AG20443 (cell line): ENCODE data around the gene SLC13A2.

Source experiments
- DNase-seq: peaks from one replicate; pipeline ENCODE4 v3.0.0; 2012; ENCODE audit warnings: low spot score, mixed read lengths

Gene SLC13A2

DNA sequence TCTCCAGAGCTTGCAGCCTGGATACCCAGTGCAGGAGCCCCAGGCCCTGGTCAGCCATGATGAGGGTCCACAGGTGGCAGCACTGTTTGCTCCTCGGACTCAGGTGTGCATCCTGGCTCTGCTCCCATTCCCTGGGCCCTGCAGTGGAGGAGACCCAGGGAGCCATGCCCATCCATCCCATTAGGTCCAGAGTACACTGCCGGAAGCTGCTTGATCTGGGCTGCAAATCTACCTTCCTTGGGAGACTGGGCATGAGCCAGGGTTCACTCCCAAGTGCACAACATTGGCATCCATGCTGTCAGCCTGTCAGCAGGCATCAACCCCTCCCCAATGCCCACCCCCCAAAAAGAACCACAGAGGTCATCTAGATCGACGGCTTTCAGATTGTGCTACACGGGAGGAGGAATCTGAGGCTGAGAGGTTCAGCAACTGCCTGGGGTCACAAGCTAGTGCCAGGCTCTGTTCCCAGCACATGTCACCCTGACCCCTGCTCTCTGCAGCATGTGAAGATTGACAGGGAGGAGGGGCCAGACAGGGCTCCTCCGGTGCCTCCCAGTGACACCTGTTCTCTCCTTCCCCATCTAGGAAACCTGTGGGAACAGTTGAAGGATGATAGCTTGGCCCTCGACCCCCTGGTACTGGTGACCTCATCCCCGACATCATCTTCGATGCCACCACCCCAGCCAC, 63.2 kb downstream of the SLC13A2 start:
- no peak for DNase-seq

DNA sequence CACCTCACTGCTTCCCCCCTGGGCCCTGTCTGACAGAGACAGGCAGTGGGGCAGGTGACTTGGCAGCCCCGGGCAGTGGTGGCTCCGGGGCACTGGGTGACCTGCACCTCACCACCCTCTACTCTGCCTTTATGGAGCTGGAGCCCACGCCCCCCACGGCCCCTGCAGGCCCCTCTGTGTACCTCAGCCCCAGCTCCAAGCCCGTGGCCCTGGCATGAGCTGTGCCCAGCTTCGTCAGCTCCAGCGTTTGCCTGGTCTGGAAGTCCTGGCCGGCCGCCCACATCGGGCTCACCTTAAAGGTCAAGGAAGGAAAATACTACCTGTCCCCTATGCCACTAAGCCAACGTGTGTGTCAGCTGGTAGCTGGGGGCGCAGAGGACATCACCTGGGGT, 63.8 kb downstream of the SLC13A2 start:
- DNase-seq = no peak

DNA sequence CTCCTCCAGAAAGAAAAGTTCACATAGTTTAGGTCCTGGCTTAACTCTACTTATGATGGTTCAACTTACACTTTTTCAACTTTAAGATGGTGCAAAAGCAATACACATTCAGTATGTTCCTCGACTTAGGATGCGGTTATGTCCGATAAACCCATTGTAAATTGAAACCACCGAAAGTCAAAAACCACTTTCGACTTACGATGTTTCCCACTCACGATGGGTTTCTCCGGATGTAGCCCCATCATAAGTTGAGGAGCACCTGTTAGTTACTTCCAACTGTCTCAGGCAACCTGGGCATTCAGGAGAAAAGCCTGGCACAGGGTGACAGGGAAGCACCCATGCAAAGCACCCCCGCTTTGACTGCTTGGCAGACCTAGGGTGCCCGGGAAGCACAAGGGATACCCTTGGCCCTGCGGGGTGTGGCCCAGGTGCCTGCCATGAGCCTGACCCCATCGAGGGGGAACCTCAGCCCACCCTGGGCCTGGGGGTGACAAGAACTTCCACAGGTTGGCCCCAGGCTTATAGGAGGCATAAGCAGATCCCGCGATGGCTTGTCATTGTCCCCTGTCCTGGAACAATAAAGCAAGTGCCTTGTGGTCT, 65.0 kb downstream of the SLC13A2 start:
- no peak for DNase-seq

DNA sequence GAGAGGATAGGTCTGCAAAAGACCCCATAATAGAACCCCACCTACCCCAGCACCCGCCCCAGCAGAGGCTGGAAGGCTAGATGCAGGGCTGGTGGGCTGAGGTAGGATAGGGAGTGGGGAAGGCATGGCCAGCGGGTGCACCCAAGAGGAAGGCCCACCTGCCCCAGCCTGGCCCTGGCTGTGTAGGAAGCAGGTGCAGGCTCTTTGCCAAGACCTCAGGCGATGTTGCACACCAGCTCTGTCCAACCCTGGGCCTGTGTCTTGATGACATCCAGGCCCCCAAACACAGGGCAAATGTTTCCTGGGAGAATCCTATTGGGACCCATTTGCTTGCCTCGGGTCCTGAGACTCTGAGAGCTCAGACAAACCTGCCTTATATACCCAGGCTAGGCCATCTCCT, 66.8 kb downstream of the SLC13A2 start:
- DNase-seq = no peak

DNA sequence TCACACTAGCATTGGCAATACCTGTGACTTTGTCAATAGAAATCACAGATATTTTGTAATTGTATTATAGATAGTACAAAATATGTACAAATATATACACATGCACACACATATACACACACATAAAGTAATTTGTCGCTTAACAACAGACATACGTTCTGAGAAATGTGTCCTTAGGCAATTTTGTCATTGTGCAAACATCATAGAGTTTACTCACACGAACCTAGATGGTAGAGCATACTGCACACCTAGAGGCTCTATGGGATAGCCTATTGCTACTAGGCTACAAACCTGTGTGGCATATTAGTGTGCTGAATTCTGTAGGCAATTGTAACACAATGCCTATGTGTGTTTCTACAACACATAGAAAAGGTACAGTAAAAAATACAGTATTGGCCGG, 68.0 kb downstream of the SLC13A2 start:
- DNase-seq = no peak

DNA sequence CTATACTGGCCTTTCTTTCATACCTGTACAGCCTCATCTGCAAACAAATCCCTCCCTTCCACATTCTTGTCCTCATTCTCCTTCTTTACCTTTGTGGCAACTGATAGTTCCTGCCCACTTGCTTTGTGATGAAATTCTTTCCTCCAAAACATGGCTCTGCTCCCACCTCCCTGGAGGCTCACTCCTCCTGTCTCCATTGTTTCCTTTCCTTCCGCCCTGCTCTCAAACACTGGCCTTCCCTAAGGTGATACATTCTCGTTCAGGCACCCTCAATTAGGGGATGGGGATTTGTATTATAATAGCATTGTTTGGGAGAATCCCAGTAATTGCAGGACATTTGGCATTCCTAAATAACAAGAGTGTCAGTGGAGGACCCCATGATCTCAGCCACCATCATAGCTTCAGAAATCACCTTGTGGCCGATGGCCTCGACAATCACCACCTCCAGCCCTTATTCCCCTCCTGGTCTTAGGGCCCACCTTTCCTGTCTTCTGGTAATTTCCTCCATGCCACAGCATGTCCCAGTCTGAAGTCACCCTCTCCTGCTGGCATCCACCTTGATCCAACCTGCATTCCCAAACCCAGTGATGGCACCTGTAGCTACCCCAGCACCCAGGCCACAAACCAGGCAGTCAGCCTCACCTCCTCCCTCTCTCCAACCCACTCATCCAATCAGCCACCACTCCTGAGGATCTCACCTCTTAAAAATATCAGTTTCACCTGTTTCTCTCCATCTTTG, 71.1 kb downstream of the SLC13A2 start:
- DNase-seq = no peak

DNA sequence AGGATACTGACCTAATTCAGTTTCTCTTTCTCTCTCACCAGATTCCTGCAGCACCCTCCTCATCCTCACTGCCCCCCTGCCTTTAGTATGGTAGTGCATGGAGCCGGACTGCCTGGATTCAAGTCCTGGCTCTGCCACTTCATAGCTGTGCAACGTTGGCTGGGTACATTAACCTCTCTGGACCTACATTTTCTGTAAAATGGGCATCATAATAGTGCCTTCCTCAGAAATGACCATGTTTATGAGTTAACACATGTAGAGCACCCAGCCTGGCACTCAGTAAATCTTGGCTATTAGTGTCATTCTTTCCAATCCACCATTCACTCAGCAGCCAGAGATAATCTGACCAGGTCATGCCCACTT, 71.7 kb downstream of the SLC13A2 start:
- DNase-seq = no peak

DNA sequence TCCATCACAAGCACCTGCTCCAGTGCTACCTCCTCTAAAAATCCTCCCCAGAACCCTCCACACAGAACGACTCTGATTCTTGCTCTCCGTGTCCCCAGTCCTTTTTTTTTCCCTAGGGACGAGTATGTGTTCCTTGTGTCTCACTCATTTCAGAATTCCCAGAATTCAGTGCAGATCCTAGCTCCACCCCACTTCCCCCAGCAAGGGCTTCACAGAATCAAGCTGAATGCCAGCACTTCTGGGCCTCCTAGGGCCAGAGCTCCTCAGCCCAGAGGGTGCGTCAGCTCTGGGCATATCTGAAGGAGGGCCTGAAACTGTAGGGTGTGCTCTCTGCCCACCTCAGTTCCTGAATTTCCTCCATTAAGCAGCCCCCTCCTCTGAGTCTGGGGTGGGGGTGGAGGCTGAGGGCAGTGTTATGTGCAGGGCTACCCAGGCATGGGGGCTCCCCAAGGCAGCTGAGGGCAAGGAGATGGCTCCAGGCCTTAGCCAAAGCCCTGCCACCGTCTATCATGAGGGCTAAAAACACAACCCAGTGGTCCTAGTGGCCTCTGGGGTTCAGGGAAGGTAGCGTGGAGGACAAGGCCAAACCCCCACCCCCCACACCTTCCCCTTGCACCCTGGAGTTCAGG, 72.5 kb downstream of the SLC13A2 start:
- DNase-seq = no peak

DNA sequence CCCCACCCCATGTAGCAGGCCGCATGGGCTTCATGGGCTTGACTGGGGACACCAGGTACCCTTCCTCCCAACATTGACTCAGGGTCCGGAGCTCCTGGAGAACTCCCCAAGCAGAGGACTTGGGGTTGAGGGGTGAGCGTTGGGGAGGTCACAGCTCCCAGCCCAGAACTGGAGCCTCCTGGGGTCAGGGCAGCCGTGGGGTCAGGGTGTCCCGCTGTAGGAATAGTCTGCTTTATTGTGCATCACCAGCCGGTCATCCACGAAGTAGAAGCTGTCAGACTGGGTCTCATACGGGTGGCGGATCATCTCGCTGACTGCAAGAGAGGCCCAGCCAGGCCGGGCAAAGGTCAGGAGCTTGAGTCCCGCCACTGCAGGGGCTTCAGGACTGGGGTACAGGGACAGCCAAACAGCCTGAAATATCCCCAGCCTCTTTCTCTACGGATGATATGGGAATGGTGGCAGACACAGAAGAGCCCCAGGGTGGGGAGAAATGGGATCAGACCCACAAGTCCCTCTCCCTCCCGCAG, 73.7 kb downstream of the SLC13A2 start:
- DNase-seq = no peak
